NCI-H128 (cell line): ENCODE measurements around the gene CFAP73.
"Not testable (repeated sequence)": the region's sequence is repeated elsewhere in the genome, so short reads cannot be mapped to it uniquely, and the experiment has no call there.

Source experiments
- DNase-seq: peaks from one replicate; lab custom pipeline; 2025; ENCODE audit not compliant: unreplicated experiment; lab: John Stamatoyannopoulos, UW

CFAP73 gene

DNA sequence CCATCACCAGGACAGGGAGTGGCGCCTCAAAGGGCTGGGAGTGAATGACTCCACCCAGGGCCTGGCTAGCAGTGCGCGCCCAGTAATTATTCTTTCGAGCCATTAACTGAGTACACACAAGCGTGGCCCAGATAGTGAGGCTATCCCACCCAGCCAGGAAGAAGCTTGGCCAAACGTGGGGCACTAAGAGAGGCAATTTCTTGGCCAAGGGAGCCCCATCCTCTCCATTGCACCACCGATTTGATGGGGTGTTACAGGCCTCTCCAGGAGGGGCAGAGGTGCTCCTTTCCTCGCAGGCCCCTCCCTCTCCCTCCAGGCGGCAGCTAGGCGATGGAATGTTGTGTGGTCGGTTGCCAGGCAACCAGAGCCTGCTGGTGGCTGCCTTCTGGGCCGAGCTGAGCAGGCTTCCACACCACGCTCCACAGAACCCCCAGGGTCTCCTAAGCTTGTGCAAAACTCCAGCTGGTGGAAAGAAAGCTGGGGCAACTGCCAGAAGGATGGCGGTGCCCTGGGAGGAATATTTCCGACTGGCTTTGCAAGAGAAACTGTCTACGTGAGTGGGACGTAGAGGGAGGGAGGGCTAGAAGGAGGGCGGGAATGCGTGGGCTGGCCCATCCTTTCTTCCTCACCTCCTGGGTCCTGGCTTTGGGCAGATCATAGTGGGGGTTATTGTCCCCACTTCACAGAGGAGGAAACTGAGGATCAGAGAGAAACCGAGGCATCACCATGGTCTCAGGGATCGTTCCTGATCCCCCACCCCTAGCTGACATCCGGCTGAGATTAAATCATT lies at the start of gene CFAP73:
Gene CFAP73 (plus strand): TSS at position 364 of the 790 bp plus-strand sequence. CDS start 134 bp downstream, at position 498.
- DNase-seq, result no peak

DNA sequence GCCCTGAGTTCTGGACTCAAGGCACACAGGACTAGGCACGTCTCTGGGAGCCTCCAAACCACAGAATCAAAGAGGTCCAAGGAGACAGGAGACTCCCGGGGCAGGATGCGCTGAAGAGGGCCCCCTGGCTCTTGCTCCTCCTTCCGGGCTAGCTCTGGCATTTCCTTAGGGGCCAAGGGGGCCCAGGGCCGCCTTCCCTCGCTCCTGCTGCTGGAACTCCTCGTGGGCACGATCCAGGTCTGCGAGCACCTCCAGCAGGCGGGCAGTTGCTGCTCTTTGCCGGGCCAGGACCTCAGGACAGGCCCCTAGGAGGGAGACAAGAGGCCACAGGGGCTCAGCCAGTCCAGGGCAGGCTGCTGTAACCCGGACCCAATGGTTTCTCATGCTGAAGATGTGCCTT lies 49.8 kb upstream of the CFAP73 start:
- DNase-seq, result no peak

DNA sequence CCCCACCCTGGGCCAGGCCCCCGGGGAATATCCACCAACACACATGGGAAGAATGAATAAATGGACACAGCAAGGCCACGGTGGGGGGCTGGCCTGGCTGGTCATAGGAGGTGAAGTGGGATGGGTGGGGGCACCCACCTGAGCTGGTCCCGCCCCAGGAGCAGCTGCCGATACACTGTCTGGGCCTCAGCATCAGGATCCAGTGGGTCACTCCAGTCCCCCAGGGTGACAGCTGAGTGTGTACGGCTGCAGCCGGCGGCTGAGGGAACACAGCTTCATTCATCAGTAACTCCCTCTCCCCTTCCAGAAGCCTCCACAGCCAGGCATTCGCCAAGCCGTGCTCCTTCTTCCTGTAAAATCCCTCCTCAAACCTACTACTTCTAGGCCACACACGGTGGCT lies 47.8 kb upstream of the CFAP73 start:
- DNase-seq, result no peak

DNA sequence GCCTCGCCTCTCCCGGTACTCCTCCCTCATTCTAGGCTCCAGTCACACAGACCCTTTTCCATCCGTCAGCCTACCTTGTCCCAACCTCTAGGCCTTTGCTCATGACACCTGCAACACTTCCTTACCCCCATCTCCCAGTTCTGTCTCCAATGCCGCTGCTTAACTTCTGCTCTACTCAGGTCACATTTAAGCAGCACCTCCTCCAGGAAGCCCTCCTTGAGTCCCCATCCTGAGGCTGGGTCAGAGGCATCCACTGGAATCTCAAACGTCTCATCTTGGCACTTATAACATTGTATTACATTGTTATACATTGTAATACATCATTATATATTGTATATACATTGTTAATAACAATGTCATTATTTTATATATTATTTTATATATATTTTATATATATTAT lies 46.7 kb upstream of the CFAP73 start:
- DNase-seq, result no peak

DNA sequence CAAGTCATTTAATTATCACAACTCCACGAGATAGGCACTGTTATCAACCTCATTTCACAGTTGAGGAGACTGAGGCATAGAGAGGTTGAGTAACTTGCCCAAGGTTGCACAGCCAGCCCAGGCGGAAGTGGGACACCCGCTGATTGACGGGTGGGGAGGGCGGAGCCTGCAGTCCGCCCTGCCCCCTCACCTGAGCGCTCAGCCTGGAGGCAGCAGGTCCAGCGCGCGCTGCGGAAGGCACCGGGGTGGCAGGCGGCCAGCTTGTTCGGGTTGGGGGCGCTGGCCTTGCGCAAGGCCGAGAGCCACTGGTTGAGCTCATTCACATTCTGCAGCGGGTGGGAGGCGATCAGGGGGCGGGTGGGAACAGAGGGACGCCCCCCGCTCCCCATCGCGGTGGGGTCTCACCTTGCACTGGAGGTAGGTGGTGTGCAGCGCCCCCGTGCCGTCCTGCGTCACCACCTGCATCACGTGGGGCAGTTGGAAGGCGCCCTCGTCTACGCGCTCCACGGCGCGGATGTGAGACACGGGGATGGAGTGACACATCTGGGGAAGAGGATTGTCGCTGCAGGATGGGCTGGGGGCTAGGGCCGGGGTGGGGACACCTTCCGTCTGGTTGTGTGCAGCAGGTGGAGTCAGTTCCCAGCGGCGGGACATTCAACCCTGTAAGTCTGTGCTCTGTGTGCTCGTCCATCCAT lies 45.6 kb upstream of the CFAP73 start:
- no peak for DNase-seq

DNA sequence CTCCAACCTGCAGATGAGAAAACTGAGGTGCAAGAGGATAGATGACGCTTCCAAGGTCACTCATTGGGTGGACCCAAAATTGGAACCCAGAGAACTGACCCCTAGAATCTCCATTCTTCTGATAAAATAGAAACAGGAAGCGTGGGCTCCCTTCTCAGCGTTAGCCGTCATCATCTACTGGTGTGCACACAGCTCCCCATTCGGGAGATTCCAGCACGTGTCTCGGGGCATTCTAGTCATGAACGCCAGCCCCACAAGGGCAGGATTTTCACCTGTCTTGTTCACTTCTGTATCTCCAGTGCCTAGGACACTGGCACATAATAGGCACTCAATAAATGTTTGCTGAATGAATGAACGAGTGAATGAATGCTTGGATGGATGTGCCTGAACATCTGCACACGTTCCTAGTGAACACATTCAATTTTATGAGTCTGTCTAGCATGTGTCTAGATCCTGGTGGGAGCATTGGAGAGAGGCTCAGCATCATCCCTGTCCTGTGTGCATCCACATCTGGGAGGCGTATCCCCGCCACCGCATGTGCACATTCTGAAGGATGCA lies 44.5 kb upstream of the CFAP73 start:
- DNase-seq, result no peak

DNA sequence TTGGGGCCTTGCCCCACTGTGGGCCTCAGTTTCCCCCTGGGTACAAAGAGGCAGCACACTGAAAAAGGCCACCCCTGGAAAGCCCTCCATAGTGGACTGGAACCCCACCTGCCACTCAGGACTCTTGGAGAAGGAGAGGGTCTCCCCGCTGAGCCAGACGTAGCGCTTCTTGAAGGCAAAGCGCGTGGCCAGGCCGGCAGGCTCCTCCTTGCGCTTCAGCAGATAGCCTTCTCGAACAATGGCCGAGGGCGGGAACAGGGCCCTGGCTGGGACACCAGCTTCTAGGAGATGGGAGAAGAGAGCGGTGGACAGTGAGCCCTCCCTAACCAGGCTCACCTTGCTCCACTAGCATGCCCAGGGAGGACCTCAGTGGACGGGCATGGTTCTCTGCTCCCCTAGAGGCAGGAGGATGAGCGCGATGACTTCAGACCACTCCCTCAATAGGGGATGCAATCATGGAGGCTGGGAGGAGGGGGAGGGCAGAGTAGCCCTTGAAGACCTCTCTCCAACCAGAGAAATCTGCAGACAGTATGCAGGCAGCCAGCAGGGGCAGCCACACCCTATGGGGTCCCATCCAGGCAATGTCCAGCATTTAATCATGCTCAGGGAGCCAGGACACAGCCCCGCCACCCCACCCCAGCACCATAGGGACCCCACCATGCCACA lies 43.8 kb upstream of the CFAP73 start:
- no peak for DNase-seq

DNA sequence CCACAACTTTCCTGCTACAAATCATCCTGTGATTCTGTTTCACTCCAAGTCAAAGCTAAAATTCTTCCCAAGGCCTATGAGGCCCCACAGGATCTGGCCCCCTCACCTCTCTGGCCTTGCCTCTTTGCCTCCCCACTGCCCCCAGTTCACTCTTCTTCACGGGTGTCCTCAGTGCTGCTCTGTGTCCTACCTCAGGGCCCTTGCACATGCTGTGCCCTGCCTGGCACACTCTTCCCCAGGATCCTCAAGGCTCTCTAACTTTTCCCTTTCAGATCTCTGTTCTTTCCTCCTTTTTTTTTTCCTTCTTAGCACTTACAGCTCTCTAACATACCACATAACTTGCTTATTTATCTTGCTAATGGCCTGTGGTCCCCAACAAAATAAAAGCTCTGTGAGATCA lies 43.2 kb upstream of the CFAP73 start:
- no peak for DNase-seq

DNA sequence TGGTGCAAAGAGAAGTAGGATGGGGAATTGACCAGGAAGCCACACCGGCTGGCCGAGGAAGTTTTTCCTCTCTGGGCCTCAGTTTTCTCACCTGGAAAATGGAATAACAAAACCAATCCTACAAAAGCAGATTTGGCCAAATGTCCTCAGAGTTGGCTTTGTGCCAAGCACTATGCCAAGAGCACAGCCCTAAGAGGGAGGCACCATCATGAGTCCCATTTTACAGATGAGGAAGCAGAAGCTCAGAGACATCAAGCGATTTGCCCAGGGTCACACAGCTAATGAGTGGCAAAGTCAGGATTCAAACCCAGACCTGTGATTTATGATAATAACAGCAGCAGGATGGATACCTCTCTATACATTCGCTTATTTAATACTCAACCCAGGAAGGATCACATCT lies 41.2 kb upstream of the CFAP73 start:
- no peak for DNase-seq

DNA sequence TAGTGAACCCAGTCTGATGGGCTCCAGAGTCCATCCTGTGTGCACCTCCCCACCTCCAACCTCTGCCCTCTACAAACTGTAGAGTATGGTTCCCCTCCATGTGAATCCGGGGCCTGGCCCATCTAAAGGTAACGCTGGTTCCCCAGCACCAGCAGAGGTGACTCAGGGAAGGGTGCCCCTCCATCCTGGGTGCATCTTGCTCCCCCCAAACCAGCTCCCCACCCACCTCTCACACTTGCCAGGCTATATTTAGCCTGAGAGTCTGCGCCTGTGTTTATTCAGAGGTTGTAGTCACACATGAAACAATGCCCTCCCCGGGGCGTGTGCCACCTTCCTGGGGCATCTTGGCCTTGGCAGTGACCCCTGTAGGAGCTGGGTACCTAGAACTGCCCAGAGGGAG lies 40.2 kb upstream of the CFAP73 start:
- no peak for DNase-seq

DNA sequence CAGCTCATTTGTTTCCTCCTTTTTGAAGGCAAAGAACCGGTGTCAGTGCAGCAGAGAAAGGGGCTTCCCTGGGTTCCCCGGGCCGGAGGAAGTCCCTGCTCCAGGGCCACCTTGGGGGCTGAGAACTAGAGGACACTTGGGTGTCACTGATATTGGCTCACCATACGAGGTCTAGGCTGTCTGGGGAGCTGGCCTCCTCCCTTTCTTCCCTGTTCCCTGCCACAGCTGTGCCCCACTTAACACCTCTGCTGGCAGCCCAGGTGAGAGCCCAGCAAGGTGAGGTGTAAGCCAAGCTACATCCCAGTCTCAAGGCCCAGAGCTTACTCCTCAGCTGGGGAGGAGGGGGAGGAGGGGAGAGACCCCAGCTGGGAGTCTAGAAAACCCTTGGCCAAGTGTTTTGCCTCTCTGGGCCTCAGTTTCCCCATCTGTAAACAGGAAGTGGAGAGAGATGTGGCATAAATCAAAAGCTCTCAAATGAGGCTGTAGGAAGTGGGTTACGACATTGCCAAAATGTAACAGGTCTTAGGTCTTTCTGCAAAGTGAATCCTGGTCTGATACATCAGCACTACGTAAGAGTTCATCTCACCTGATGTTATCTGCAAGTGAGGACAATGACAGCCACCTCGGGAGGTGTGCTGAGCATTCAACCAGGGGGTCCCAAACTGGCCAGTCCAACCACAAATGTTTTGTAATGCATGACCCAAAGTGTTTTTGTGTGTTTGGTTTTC lies 39.5 kb upstream of the CFAP73 start:
- no peak for DNase-seq

DNA sequence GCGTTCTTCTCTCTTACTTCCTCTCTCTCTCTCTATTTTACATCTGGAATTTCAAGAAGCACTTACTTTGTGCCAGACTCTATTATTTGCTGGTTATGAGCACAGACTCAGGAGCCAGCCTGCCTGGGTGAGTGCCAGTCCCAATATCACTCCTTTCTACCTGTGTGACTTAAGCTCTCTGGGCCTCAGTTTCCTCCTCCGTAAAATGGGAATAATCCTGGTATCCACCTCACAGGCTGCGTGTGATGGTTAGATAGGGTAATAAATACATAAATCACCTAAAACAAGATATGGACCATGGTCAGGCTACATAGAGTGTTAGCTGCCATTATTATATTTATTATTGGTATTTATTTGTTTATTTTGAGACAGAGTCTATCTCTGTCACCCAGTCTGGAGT lies 38.3 kb upstream of the CFAP73 start:
- DNase-seq, result no peak

DNA sequence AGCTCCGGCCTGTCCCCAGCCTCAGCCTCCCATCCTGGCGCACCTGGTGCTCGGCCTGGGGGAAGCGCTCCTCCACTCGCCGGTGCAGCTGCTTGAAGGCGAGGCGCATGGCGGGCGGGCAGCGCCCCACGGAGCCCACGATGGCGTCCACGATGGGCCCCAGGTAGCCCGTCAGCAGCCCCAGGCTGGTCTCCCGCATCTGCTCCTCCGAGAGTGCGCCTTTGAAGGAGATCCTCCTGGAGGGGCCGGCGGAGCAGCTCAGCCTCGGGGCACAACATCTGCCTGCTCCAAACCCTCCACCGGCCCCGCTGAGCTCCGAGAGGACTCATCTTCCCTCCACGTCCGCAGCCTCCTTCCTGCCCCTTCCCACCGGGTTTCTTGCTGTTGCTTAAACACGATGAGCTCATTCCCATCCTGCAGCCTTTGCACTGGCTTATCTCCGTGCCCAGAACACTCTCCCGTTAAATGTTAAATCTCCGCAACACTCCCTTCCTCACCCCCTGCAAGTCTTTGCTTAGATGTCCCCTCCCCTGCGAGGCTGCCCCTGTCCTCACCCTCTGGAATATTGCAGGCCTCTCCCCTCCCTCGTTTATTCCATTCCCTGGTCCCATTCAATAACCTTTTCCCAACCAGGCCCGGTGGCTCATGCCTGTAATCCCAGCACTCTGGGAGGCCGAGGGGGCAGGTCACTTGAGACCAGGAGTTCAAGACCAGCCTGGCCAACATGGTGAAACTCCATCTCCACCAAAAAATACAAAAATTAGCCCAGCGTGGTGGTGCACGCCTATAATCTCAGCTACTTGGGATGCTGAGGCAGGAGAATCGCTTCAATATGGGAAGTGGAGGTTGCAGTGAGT lies 37.3 kb upstream of the CFAP73 start:
- no peak for DNase-seq

DNA sequence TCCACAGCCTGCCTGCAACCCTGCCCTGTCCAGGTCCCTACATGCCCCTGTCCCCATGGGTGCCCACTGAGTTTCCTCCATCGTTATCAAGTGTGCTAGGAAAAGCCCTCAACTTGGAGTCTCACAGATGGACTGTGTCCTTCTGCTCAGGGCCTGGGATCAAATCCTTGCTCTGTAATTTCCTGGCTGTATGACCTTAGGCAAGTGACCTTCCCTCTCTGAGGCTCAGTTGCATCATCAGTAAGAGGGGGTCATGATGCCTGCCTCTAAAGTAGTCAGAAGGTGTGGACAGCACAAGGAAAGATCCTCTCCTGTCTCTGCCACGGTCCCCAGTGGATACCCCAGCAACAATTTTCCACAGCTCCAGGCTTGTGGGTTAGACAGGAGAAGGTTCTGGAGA lies 36.1 kb upstream of the CFAP73 start:
- DNase-seq, result no peak

DNA sequence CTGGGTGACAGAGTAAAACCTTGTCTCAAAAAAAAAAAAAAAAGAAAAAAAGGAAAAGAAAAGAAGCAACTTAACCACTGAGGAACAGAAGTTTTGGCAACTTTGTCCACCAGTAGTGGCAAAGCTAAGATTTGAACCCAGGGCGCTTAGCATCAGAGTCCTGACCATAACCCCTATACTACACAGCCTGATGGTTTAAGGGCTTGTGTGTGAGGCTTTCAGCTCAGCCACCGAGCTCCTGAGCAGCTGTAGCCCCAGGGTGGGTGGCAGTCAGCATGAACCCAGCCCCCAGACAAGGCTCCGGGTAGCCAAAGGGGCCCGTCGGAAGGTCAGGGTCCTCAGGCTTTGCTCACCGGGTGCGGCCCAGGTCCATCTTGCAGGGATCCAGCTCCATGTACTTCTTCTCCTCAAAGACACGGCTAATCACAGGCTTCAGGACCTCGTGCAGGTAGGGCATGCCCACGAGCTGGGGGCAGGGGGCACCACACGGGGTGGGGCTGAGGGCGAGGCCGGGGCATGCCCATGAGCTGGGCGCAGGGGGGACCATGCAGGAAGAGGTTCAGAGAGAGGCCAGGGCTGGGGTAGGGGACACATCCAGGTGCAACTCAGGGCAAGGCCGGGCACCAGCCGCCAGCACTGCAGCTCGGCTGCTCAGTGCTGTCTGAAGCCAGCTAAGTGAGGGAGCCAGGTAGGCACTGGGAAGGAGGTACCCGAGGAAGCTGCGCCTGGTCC lies 34.9 kb upstream of the CFAP73 start:
- no peak for DNase-seq

DNA sequence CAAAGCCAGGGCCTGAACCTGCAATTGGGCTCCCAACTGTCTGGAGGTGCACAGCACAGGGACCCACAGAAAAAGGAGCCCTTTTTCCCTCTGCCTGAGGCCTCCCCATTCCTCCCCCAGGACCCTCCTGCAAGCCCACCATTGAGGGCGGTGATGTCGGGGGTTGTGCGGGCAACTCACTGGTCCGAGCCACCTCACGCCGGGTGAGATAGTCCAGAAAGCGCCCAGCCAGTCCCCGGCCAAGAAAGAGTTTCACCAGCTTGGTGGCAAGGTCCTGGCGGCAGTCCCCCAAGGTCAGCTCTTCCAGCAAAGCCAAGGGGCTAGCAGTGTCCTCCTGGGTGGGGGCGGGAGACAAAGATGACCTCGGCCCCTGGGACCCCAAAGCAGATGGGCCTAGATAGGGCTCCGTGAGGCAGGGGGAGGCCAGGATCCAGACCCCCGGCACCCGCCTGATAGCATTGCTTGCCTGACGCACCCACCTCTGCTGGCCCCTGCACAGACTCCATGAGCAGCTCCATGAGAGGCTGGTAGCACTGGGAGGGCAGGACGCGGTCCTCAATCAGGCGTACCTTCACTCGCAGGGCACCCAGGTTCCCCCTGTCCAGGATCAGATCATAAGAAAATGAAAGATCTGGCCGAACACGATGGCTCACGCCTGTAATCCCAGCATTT lies 33.9 kb upstream of the CFAP73 start:
- no peak for DNase-seq

DNA sequence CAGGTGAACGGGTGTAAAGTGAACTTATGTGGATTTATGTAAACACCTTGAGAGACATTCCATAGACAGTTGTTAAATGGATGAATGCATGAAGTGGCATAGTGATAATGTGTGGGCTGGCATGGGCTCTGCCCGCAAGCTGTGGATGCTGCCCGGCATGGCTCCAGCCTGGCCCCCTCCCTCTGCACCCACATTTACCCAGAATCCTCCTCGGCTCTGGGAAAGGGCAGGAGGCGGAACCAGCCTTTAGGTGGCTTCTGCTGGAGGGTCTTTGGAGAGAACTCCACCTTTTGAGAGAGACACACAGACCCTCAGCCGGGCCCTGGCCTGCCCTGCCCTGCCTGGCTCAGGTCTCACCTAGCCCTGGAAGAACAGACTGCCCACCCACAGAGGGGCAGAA lies 32.6 kb upstream of the CFAP73 start:
- peak; percentile 17 for DNase-seq

DNA sequence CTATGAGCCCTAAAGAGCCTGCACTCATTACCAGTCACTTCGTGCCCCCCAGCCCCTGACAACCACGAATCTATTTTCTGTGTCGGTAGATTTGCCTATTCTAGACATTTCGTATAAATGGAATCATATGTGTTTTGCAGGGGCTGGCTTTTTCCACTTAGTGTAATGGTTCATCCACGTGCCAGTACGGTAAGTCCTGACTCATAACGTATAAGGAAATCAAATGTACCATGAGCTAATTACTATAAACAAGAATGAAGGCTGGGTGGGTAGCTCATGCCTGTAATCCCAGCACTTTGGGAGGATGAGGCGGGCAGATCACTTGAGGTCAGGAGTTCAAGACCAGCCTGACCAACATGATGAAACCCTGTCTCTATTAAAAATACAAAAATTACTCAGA lies 31.8 kb upstream of the CFAP73 start:
- not testable (repeated sequence) for DNase-seq

DNA sequence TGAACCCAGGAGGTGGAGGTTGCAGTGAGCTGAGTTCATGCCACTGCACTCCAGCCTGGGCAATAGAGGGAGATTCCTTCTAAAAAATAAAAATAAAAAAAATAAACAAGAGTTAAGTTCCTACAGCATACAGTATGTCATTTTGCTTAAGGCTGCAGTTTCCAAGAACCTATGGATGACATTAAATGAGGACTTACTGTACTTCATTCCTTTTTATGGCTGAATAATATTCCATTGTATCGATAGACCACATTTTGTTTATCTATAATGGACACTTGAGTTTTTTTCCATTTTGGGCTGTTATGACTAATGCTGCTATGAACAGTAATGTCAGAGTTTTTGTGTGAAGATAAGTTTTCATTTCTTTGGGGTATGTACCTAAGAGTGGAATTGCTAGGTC lies 31.4 kb upstream of the CFAP73 start:
- no peak for DNase-seq
